ENCODE measurements around the gene PIP5K1C. TPM values are rescaled to one million over a fixed set of nuclear protein-coding genes. Genes with fewer than 3 reads are reported as not detected.

PIP5K1C gene
- total RNA-seq, 4 donors from 2014 or later: 16.1 to 21.1 (median 17.4) TPM

- TF ChIP-seq, protein P1, sequence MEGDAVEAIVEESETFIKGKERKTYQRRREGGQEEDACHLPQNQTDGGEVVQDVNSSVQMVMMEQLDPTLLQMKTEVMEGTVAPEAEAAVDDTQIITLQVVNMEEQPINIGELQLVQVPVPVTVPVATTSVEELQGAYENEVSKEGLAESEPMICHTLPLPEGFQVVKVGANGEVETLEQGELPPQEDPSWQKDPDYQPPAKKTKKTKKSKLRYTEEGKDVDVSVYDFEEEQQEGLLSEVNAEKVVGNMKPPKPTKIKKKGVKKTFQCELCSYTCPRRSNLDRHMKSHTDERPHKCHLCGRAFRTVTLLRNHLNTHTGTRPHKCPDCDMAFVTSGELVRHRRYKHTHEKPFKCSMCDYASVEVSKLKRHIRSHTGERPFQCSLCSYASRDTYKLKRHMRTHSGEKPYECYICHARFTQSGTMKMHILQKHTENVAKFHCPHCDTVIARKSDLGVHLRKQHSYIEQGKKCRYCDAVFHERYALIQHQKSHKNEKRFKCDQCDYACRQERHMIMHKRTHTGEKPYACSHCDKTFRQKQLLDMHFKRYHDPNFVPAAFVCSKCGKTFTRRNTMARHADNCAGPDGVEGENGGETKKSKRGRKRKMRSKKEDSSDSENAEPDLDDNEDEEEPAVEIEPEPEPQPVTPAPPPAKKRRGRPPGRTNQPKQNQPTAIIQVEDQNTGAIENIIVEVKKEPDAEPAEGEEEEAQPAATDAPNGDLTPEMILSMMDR (IDR thresholded peaks at IDR 0.05): no peak
- DNase-seq (ENCODE audit: low spot score): no peak
- no peak for ATAC-seq (ENCODE audit: low FRiP score)
Measured at GRCh38 chr19:3627351-3627723, 72.9 kb downstream of the PIP5K1C start.

GRCh38 chr19:3626473-3627350 lies 73.6 kb downstream of the PIP5K1C start, which contains the start of gene CACTIN:
CACTIN (minus strand) TSS chr19:3626790; CDS start chr19:3626762, 28 bp downstream.
- ATAC-seq (ENCODE audit: low FRiP score) (peak; percentile 98), DNase-seq (ENCODE audit: low spot score) (peak; percentile 94)
- TF ChIP-seq, protein P1 (IDR thresholded peaks at IDR 0.05): no peak

GRCh38 chr19:3625996-3626472 lies 74.2 kb downstream of the PIP5K1C start:
- DNase-seq (ENCODE audit: low spot score): no peak
- TF ChIP-seq, protein P1 (IDR thresholded peaks at IDR 0.05): no peak
- ATAC-seq (ENCODE audit: low FRiP score): peak; percentile 5

DNA sequence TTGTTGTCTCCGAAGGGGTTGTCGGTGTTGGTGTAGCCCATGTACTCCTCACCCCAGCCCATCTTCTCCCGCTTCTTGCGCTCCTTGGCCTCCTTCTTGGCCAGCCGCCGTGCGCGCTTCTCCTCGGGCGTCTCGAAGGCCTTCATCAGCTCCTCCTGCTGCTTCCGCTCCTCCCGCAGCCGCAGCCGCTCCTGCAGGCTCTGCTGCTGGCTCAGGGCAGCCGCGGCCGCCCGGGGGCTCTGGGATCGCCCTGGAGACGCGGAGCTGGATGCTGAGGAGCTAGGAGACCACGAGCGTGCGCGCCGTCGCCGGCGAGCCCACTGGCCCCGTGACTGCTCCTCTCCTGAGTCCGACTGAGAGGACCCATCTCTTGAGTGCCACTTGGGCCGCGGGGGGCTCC lies 76.6 kb downstream of the PIP5K1C start:
- no peak for ATAC-seq (ENCODE audit: low FRiP score)
- TF ChIP-seq, protein P1 (IDR thresholded peaks at IDR 0.05): no peak
- no peak for DNase-seq (ENCODE audit: low spot score)

GRCh38 chr19:3622224-3622623 lies 78.0 kb downstream of the PIP5K1C start:
- ATAC-seq (ENCODE audit: low FRiP score): no peak
- no peak for DNase-seq (ENCODE audit: low spot score)
- TF ChIP-seq, protein P1 (IDR thresholded peaks at IDR 0.05): no peak

DNA sequence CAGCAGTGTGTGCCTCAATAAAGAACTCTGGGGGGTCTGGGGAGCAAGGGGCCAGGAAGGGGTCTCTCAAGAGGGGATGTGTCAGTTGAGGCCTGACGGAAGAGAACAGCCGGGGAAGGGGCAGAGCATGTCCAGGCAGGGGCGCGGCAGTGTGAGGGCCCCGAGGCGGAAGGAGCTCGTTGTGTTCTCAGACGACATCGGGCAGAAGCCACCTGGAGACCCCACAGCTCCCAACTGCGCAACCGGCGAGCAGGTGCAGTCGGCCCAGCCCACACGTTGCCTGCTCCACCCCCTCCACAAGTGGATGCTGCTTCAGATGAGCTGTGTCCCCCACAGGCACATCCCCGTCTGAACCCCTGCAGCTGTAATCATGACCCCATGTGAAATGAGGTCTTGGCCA lies 78.6 kb downstream of the PIP5K1C start:
- ATAC-seq (ENCODE audit: low FRiP score): no peak
- TF ChIP-seq, protein P1 (IDR thresholded peaks at IDR 0.05): no peak
- DNase-seq (ENCODE audit: low spot score): no peak
